Heart left ventricle (tissue), 16 donors: ENCODE measurements around the gene SOBP. TPM values are rescaled to one million over a fixed set of nuclear protein-coding genes. Genes with fewer than 3 reads are reported as not detected.

Experiments used
- ATAC-seq, 4 donors: fragments of 200-7000 bp; cut with Tn5 transposase; one replicate each; pipeline ENCODE4 v1.9.1; 2020 to 2022; ENCODE audit warnings: moderate library complexity in 4 of 4, mild to moderate bottlenecking in 3 of 4, moderate number of reproducible peaks in 1 of 4
- DNase-seq, 5 donors: peaks; one replicate each; pipeline ENCODE4 v3.0.0-alpha.2; 2020
- H3K27ac ChIP-seq, 12 donors: fragments of 200-600 bp; sonication (generic) in 4 of 12; one replicate each; pipeline versions ENCODE4 v1.5.0 to v1.8.0; 2016 to 2022; ENCODE audit warnings: mild to moderate bottlenecking in 2 of 12
- H3K27me3 ChIP-seq, 9 donors: fragments of 200-600 bp; sonication (generic) in 2 of 9; one replicate each; pipeline versions ENCODE4 v1.5.1 to v1.8.0; 2016 to 2022; ENCODE audit warnings: mild to moderate bottlenecking in 3 of 9
- H3K36me3 ChIP-seq, 9 donors: fragments of 200-600 bp; sonication (generic) in 2 of 9; one replicate each; pipeline versions ENCODE4 v1.5.0 to v1.8.0; 2018 to 2022; ENCODE audit warnings: mild to moderate bottlenecking in 2 of 9
- H3K4me1 ChIP-seq, 12 donors: fragments of 200-600 bp; sonication (generic) in 4 of 12; one replicate each; pipeline versions ENCODE4 v1.5.0 to v1.8.0; 2016 to 2022; ENCODE audit warnings: mild to moderate bottlenecking in 3 of 12
- H3K4me3 ChIP-seq, 12 donors: fragments of 200-600 bp; sonication (generic) in 4 of 12; one replicate each; pipeline versions ENCODE4 v1.5.0 to v1.8.0; 2017 to 2022; ENCODE audit warnings: mild to moderate bottlenecking in 9 of 12, moderate library complexity in 4 of 12
- H3K9me3 ChIP-seq, 12 donors: fragments of 200-600 bp; sonication (generic) in 4 of 12; one replicate each; pipeline versions ENCODE4 v1.5.0 to v1.8.0; 2016 to 2022; ENCODE audit warnings: mild to moderate bottlenecking in 1 of 12
- POLR2A ChIP-seq, 2 donors: fragments of 450-650 bp; IDR thresholded peaks; one replicate each; pipeline ENCODE4 v1.6.1; 2017; ENCODE audit warnings: antibody characterized with exemption in 2 of 2, mild to moderate bottlenecking in 2 of 2, moderate library complexity in 2 of 2
- WGBS, 4 donors: extraction: QIAGEN DNeasy Blood & Tissue Kit in 2 of 4; methylation state at CpG; one replicate each; pipeline versions ENCODE4 v1.1.5 to v1.1.7; 2013 to 2018; 5-methylcytosine and 5-hydroxymethylcytosine counted together
- intact Hi-C, 10 donors: fragments of 100-400 bp; cut with DNase I; formaldehyde crosslinking; loops; one replicate each; pipeline versions ENCODE4 v1.11.1 to v1.14.2; 2022
- polyA plus RNA-seq, 2 donors: library from polyadenylated mRNA; stranded (reverse); fragments of 200-250 nt; gene quantifications; one replicate each; pipeline ENCODE4 v1.2.3, GENCODE V29; 2013
- total RNA-seq, 9 donors: library from RNA; depleted of rRNA in 2 of 9; stranded (reverse); fragments of >200 nt in 2 of 9; fragmentation: NEBNext Ultra II Directional in 3 of 9; extraction: Animal tissue kit (Norgen Biotek cat#: 25700) in 3 of 9; gene quantifications; one replicate each; pipeline versions ENCODE4 v1.1.0 to v1.2.4, GENCODE V29; 2016 to 2023
- TF ChIP-seq, protein P1 (sequence below), 12 donors: fragments of 200-600 bp; sonication (generic) in 4 of 12; IDR thresholded peaks; one replicate each; pipeline versions ENCODE4 v1.5.0 to v1.8.0; 2018 to 2022; ENCODE audit warnings: antibody characterized with exemption in 12 of 12, mild to moderate bottlenecking in 5 of 12
- donor health status: ischemic (EF 13 %, LVEDD 7.1; RV severe dilation, severe dysfunction).
- donor health status: healthy with polysubstance abuse.
- donor health status: DM: no; HTN: yes; CAD: no.
- donor health status: DM: no; HTN: no; CAD: no.
- donor health status: ischemic (EF 25% LVEDD 6.9; RV normal size, moderate dysfunction).
- donor health status: ischemic (EF 25% LVEDD 5.7; RV mildly dilated, moderate dysfunction).
- donor health status: healthy.
- donor health status: DM: yes; HTN: yes; CAD: no.
- donor health status: ischemic (EF 35%, LVEDD 5.7; RV mildly dilated, moderate dysfunction).
- donor health status: nonischemic (EF 11% LVEDD 7.7; RV severe dilation, severe dysfunction).
- donor health status: DM: yes; HTN: yes; CAD: no.
- donor health status: PGD.
- donor health status: ischemic (EF 29% LVEDD 5.4; RV normal size, mild dysfunction).
- donor health status: nonischemic (EF 23%, LVEDD 6.1; RV moderate dilation, normal function).

Gene SOBP
- total and polyA plus RNA-seq, 11 donors = 10.6 to 24.9 (median 16.4) TPM

DNA sequence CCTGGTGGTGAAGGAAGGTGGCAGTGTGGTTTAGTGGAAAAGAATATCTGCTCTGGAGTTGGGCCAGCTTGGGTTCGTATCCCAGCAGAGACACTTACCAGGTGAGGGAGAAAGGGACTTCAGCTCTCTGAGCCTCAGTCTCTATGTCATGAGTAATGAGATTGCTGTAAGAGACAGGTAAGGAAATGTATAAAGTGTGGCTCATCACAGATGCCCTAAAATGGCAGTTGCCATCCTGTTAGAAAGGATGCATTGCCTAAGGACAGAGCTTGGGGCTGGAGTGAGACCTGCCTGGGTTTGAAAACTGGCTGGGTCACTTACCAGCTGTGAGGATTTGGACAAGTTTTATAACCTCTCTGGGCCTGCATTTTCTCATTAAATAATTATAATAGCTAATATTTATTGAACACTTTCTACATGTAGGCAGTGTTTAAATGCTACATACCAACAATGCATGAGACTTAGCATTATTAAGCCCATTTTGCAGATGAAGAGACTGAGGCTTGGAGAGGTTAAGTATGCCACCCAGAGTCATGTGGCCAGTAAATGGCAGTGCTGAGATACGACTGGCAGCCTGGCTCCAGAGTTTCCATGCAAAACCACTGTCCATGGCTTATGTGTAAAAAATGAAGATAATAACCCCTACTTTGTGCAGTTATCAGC, 157.0 kb downstream of the SOBP start:
- Histone ChIP-seq H3K27me3 (no peaks in the 10 kb centered on the region), H3K27ac (peak overlapping the region in 7 of 12 donors; percentile 14 to 63 (median 35)), H3K4me1 (peaks cover 3 to 42% (median 25%) of the 10 kb centered on the region in 12 donors), H3K36me3 (no peaks in the 10 kb centered on the region), H3K4me3 (no peak overlapping the region), H3K9me3 (peaks cover 0 to 5% (median 0%) of the 10 kb centered on the region in 12 donors)
- no peak for ATAC-seq
- WGBS, 4 donors = 77 to 89% (median 82%) methylated on average over 2 of the region's 2 CpGs
- intact Hi-C loops = loop anchor here in 1 of 10 donors (5.0 kb wide), 1 partner anchor 40 kb away; no protein-coding TSS in a partner anchor
- DNase-seq = no peak
- no peak for TF ChIP-seq POLR2A (IDR thresholded peaks at IDR 0.05)
- TF ChIP-seq, protein P1, sequence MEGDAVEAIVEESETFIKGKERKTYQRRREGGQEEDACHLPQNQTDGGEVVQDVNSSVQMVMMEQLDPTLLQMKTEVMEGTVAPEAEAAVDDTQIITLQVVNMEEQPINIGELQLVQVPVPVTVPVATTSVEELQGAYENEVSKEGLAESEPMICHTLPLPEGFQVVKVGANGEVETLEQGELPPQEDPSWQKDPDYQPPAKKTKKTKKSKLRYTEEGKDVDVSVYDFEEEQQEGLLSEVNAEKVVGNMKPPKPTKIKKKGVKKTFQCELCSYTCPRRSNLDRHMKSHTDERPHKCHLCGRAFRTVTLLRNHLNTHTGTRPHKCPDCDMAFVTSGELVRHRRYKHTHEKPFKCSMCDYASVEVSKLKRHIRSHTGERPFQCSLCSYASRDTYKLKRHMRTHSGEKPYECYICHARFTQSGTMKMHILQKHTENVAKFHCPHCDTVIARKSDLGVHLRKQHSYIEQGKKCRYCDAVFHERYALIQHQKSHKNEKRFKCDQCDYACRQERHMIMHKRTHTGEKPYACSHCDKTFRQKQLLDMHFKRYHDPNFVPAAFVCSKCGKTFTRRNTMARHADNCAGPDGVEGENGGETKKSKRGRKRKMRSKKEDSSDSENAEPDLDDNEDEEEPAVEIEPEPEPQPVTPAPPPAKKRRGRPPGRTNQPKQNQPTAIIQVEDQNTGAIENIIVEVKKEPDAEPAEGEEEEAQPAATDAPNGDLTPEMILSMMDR (IDR thresholded peaks at IDR 0.05) = no peak

DNA sequence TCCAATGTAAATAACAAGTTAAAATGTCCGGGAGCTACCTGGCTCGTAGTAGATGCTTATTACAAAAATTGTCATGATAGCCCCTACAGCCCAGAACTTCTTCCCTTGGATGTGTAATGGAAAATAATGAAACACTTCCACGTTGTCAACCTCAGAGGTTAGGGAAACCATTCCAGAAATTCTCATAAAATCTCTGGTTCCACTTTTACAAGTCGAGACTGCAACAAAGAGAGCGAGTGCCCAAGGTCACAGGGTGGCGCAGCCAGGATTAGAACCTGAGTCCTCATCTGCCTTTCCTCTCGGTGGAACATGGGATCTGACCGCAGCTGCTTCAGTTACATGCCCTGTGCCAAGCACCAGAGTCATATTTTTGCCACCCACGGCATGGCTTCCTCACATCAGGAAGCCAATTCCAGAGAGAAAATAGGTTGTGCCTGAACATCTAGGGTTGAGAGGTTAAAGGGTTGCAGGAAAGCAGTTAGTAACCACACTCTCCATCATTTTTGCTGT, 157.6 kb downstream of the SOBP start:
- no peak overlapping the region for H3K4me3 ChIP-seq
- TF ChIP-seq, protein P1 (IDR thresholded peaks at IDR 0.05) = no peak
- no peak for TF ChIP-seq POLR2A (IDR thresholded peaks at IDR 0.05)
- no peak for DNase-seq
- H3K36me3 ChIP-seq = no peaks in the 10 kb centered on the region
- no peak for ATAC-seq
- peaks cover 0 to 7% (median 0%) of the 10 kb centered on the region in 12 donors for H3K9me3 ChIP-seq
- H3K27ac ChIP-seq = no peak overlapping the region
- intact Hi-C loops = loop anchor here in 1 of 10 donors (5.0 kb wide), 1 partner anchor 40 kb away; no protein-coding TSS in a partner anchor
- peaks cover 3 to 36% (median 21%) of the 10 kb centered on the region in 12 donors for H3K4me1 ChIP-seq
- no peaks in the 10 kb centered on the region for H3K27me3 ChIP-seq
- WGBS, 4 donors = 90 to 96% (median 93%) methylated on average over 9 of the region's 9 CpGs

DNA sequence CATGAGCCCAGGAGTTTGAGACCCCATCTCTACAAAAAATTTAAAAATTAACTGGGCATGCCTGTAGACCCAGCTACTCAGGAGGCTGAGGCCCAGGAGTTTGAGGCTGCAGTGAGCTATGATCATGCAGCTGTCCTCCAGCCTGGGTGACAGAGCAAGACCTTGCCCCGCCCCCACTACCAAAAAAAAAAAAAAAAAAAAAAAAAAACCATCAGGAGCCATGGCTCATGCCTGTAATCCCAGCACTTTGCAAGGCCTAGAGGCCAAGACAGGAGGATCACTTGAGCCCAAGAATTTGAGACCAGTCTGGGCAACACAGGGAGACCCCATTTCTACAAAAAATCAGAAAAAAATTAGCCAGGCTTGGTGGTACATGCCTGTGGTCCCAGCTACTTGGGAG, 159.1 kb downstream of the SOBP start:
- Histone ChIP-seq H3K4me3 (no peak overlapping the region), H3K27me3 (no peaks in the 10 kb centered on the region), H3K4me1 (peaks cover 3 to 33% (median 25%) of the 10 kb centered on the region in 12 donors), H3K36me3 (no peaks in the 10 kb centered on the region), H3K27ac (no peak overlapping the region), H3K9me3 (peaks cover 0 to 7% (median 0%) of the 10 kb centered on the region in 12 donors)
- DNase-seq (no peak), ATAC-seq (no peak)
- intact Hi-C loops = loop anchor here in 1 of 10 donors (5.0 kb wide), 1 partner anchor 42 kb away; no protein-coding TSS in a partner anchor
- WGBS, 4 donors = 93 to 100% (median 100%) methylated on average over 1 of the region's 1 CpG
- TF ChIP-seq, protein P1 (IDR thresholded peaks at IDR 0.05) = no peak
- TF ChIP-seq POLR2A (IDR thresholded peaks at IDR 0.05) = no peak

DNA sequence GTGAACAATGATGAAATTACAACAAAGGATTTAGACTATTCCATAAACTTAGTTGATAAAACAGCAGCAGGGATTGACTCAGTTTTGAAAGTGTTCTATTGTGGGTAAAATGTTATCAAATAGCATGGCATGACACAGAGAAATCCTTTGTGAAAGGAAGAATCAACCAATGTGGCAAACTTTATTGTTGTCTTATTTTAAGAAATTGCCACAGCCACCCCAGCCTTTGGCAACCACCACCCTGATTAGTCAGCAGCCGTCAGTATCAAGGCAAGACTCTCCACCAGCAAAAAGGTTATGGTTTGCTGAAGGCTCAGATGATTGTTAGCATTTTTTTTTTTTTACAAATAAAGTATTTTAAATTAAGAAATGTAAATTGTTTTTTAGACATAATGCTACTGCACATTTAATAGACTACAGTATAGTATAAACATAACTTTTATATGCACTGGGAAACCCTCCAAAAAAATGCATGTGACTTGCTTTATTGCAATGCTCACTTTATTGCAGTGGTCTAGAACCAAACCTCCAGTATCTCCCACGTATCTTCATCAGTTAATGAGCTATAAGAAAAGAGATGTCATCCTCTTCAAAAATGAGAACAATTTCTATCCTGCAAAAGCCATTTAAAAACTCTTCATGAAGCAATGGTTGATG, 162.7 kb downstream of the SOBP start:
- Histone ChIP-seq H3K36me3 (no peaks in the 10 kb centered on the region), H3K27ac (peak overlapping the region in 3 of 12 donors; percentile 44 to 74 (median 52)), H3K9me3 (peaks cover 0 to 7% (median 0%) of the 10 kb centered on the region in 12 donors), H3K27me3 (no peaks in the 10 kb centered on the region), H3K4me3 (no peak overlapping the region), H3K4me1 (peaks cover 0 to 41% (median 16%) of the 10 kb centered on the region in 12 donors)
- ATAC-seq (no peak), DNase-seq (peak in 1 of 5 donors; percentile 27)
- intact Hi-C loops = loop anchor here in 4 of 10 donors (10.0 kb wide), 3 partner anchors 158 to 198 kb away; partner anchors contain the start of genes SOBP (in 3 of the 4) and PDSS2 (in 1 of the 4)
- 52 to 68% (median 56%) methylated on average over 2 of the region's 2 CpGs for WGBS, 4 donors
- no peak for TF ChIP-seq POLR2A (IDR thresholded peaks at IDR 0.05)
